Calu3 (cell line): ENCODE results near the gene KLC1. TPM values are rescaled to one million over a fixed set of nuclear protein-coding genes. Genes with fewer than 3 reads are reported as not detected.

Experiments used
- BruUV-seq: library from RNA; stranded (reverse); fragments of 400-500 nt; replicated peaks from 2 replicates; lab custom pipeline; 2021; lab: Mats Ljungman, UMichigan
- CTCF ChIA-PET: fragments of 300-600 bp; sonication (Branson Sonifier 250); formaldehyde crosslinking; loops from one replicate; lab custom pipeline; 2022; ENCODE audit warnings: antibody characterized with exemption; lab: Charles Lee
- DNase-seq: peaks from one replicate; pipeline ENCODE4 v3.0.0; 2022
- H3K27ac Mint-ChIP-seq: one replicate; pipeline ENCODE4 v1.8.0; 2022; ENCODE audit warnings: mixed read lengths; ENCODE audit not compliant: unreplicated experiment
- H3K27me3 Mint-ChIP-seq: one replicate; pipeline ENCODE4 v1.8.0; 2022; ENCODE audit warnings: mixed read lengths; ENCODE audit not compliant: unreplicated experiment
- H3K36me3 Mint-ChIP-seq: one replicate; pipeline ENCODE4 v1.8.0; 2022; ENCODE audit warnings: mild to moderate bottlenecking, moderate library complexity, mixed read lengths; ENCODE audit not compliant: insufficient read depth, unreplicated experiment
- H3K4me1 Mint-ChIP-seq: one replicate; pipeline ENCODE4 v1.8.0; 2022; ENCODE audit warnings: mild to moderate bottlenecking, low read depth, mixed read lengths; ENCODE audit not compliant: unreplicated experiment
- H3K4me3 Mint-ChIP-seq: one replicate; pipeline ENCODE4 v1.8.0; 2022; ENCODE audit warnings: mild to moderate bottlenecking, low read depth, moderate library complexity, mixed read lengths; ENCODE audit not compliant: unreplicated experiment
- H3K9me3 Mint-ChIP-seq: one replicate; pipeline ENCODE4 v1.8.0; 2022; ENCODE audit warnings: low read depth, mixed read lengths; ENCODE audit not compliant: unreplicated experiment
- intact Hi-C: fragments of 100-400 bp; cut with micrococcal nuclease; formaldehyde crosslinking; loops from one replicate; pipeline ENCODE4 v1.10.0; 2022; ENCODE audit not compliant: unreplicated experiment
- total RNA-seq: library from RNA; stranded (reverse); gene quantifications from 2 replicates; pipeline ENCODE4 v1.2.3, GENCODE V29; 2022
- TF ChIP-seq, protein P1 (sequence below): fragments of 200-600 bp; IDR thresholded peaks from one replicate; pipeline ENCODE4 v1.8.0; 2022; ENCODE audit warnings: antibody characterized with exemption; ENCODE audit not compliant: unreplicated experiment

KLC1 gene
- total RNA-seq, 1 experiment from 2014 or later, result 124 TPM

GRCh38 chr14:103725001-103725682, 96.1 kb downstream of the KLC1 start:
- Mint-ChIP-seq H3K27me3 (no peaks in the 10 kb centered on the region), H3K9me3 (no peaks in the 10 kb centered on the region), H3K27ac (no peak overlapping the region), H3K4me3 (no peak overlapping the region), H3K4me1 (peaks cover 8% of the 10 kb centered on the region), H3K36me3 (peaks cover 6% of the 10 kb centered on the region)
- DNase-seq, result no peak
- no TSS peak for BruUV-seq
- TF ChIP-seq, protein P1, sequence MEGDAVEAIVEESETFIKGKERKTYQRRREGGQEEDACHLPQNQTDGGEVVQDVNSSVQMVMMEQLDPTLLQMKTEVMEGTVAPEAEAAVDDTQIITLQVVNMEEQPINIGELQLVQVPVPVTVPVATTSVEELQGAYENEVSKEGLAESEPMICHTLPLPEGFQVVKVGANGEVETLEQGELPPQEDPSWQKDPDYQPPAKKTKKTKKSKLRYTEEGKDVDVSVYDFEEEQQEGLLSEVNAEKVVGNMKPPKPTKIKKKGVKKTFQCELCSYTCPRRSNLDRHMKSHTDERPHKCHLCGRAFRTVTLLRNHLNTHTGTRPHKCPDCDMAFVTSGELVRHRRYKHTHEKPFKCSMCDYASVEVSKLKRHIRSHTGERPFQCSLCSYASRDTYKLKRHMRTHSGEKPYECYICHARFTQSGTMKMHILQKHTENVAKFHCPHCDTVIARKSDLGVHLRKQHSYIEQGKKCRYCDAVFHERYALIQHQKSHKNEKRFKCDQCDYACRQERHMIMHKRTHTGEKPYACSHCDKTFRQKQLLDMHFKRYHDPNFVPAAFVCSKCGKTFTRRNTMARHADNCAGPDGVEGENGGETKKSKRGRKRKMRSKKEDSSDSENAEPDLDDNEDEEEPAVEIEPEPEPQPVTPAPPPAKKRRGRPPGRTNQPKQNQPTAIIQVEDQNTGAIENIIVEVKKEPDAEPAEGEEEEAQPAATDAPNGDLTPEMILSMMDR, result no peak
- CTCF ChIA-PET, result no interaction called here
- intact Hi-C loops, result no loop called here

DNA sequence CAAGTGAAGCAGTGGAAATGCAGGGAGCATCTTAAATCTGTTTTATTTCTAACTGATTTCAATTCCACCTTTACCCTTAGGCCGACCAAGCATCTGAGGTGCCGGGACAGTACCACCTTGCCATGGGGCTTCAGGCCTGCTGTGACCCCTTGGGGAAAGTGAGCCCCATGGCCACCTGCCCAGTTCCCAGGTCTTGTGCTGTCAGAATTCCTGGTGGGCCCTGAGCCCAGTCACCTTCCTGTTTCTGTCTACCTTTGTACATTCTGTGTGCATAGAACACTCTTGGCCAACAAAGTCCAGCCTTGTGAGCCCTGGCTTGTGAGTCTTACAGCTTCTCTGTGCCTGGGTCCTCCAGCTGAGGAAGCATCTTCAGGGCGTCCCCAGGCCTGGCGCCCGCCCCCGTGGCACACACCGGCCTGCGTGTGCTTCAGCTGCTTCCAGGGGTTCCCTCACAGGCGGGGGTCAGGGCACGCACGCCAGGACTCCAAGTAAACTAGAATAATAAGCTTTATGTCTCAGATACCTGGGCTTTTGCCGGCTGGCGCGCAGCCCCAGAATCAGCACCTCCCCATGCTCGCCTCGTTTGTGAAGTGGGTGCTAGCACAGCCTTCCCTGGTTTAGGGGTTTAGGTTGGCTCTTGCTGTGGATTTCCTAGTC, 96.9 kb downstream of the KLC1 start:
- no peak for DNase-seq
- Mint-ChIP-seq H3K36me3 (peaks cover 13% of the 10 kb centered on the region), H3K4me3 (no peak overlapping the region), H3K9me3 (no peaks in the 10 kb centered on the region), H3K4me1 (peaks cover 8% of the 10 kb centered on the region), H3K27ac (no peak overlapping the region), H3K27me3 (no peaks in the 10 kb centered on the region)
- TF ChIP-seq, protein P1, result no peak
- CTCF ChIA-PET, result no interaction called here
- BruUV-seq, result no TSS peak
- intact Hi-C loops, result no loop called here

GRCh38 chr14:103726474-103726873, 97.5 kb downstream of the KLC1 start:
- no peaks in the 10 kb centered on the region for H3K27me3 Mint-ChIP-seq
- H3K9me3 Mint-ChIP-seq, result no peaks in the 10 kb centered on the region
- DNase-seq, result no peak
- peaks cover 5% of the 10 kb centered on the region for H3K4me1 Mint-ChIP-seq
- peaks cover 15% of the 10 kb centered on the region for H3K36me3 Mint-ChIP-seq
- no peak overlapping the region for H3K27ac Mint-ChIP-seq
- H3K4me3 Mint-ChIP-seq, result no peak overlapping the region
- TF ChIP-seq, protein P1, result no peak
- intact Hi-C loops, result no loop called here
- CTCF ChIA-PET, result interaction anchor here (0.6 kb wide), 1 partner anchor 186 kb away, joined by 4 read pairs; no protein-coding TSS in a partner anchor
- BruUV-seq, result no TSS peak

DNA sequence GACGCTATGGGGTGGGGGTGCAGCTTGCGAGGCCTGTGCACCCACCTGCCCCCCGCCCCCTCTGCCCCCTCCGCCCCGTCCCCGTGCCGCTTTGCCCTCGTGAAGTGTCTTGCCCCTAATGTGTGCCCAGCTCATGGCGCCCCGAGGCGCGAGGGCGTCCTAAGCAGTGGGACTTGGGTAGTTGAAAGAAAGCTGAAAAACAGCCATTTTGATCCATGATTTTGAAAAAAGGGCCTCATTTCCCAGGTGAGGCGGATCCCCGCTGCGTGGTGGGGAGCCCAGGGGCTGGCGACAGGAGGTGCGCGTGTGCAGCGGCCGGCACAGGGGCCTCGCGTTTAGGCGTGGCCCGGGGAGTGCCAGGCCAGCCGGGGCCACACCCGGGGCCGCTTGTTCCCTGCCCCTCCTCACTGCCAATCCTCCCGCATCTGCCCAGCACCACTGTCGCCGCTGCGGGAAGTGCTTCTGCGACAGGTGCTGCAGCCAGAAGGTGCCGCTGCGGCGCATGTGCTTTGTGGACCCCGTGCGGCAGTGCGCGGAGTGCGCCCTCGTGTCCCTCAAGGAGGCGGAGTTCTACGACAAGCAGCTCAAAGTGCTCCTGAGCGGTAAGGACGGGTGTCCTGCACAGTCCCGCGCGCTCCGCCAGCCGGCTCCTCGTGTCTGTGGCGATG, 98.4 kb downstream of the KLC1 start:
- Mint-ChIP-seq H3K9me3 (no peaks in the 10 kb centered on the region), H3K4me3 (no peak overlapping the region), H3K27me3 (no peaks in the 10 kb centered on the region), H3K36me3 (peaks cover 25% of the 10 kb centered on the region), H3K27ac (no peak overlapping the region), H3K4me1 (no peaks in the 10 kb centered on the region)
- BruUV-seq, result no TSS peak
- CTCF ChIA-PET, result interaction anchor here (0.6 kb wide), 2 partner anchors 128 to 187 kb away, joined by 3 to 4 read pairs; no protein-coding TSS in a partner anchor
- TF ChIP-seq, protein P1, result no peak
- intact Hi-C loops, result no loop called here
- DNase-seq, result no peak
